H1 (cell line): ENCODE data around the gene OMG. TPM values are rescaled to one million over a fixed set of nuclear protein-coding genes. Genes with fewer than 3 reads are reported as not detected.
"Not testable (repeated sequence)": the region's sequence is repeated elsewhere in the genome, so short reads cannot be mapped to it uniquely, and the experiment has no call there.

Experiments
- CTCF ChIA-PET: fragments of 300-600 bp; sonication (Branson Sonifier 250); formaldehyde crosslinking; loops from one replicate; lab custom pipeline; 2021; ENCODE audit not compliant: partially characterized antibody; lab: Charles Lee
- POLR2A ChIA-PET: fragments of 300-600 bp; sonication (Branson Sonifier 250); formaldehyde crosslinking; loops from one replicate; lab custom pipeline; 2021; ENCODE audit warnings: inconsistent platforms; ENCODE audit not compliant: partially characterized antibody; lab: Charles Lee
- DNase-seq, 2 experiments: peaks; one replicate each; pipeline versions ENCODE4 v3.0.0 to v3.0.0-alpha.2; 2010 to 2022; ENCODE audit warnings: low spot score in 2 of 2, low read depth in 1 of 2, mixed read lengths in 1 of 2
- FAIRE-seq: peaks from 2 replicates; lab custom pipeline; 2011; peaks lifted over from hg19 to GRCh38; lab: Jason Lieb, UNC
- H2AFZ ChIP-seq: 2 replicates; pipeline ENCODE4 v1.8.1; 2012; ENCODE audit warnings: low read length, inconsistent platforms
- H2AK5ac ChIP-seq: 2 replicates; pipeline ENCODE4 v1.6.1; 2013; ENCODE audit warnings: low read depth, low read length
- H2BK120ac ChIP-seq: replicated peaks from 2 replicates; pipeline ENCODE3; 2013; ENCODE audit warnings: low read depth, low read length, inconsistent platforms
- H2BK12ac ChIP-seq: 2 replicates; pipeline ENCODE4 v1.6.1; 2013; ENCODE audit warnings: low read depth, low read length
- H2BK15ac ChIP-seq: 2 replicates; pipeline ENCODE4 v1.6.1; 2013; ENCODE audit warnings: low read length
- H2BK20ac ChIP-seq: 2 replicates; pipeline ENCODE4 v1.6.1; 2013; ENCODE audit warnings: low read length
- H2BK5ac ChIP-seq: 2 replicates; pipeline ENCODE4 v1.6.1; 2013; ENCODE audit warnings: low read depth, low read length
- H3K14ac ChIP-seq: 2 replicates; pipeline ENCODE4 v1.6.1; 2013; ENCODE audit warnings: inconsistent platforms; ENCODE audit not compliant: insufficient read length
- H3K18ac ChIP-seq: 2 replicates; pipeline ENCODE4 v1.6.1; 2013; ENCODE audit warnings: low read length; ENCODE audit errors: extremely low read depth
- H3K23ac ChIP-seq: 2 replicates; pipeline ENCODE4 v1.6.1; 2013; ENCODE audit warnings: inconsistent platforms; ENCODE audit not compliant: insufficient read length
- H3K23me2 ChIP-seq: 2 replicates; pipeline ENCODE4 v1.6.1; 2013; ENCODE audit warnings: low read depth, low read length
- H3K27ac ChIP-seq: 2 replicates; pipeline ENCODE4 v1.6.1; 2011; ENCODE audit warnings: low read depth, low read length, inconsistent platforms
- H3K27me3 ChIP-seq, 4 experiments: replicated peaks in 1 of 4; 1 replicate in 1 of 4; 2 replicates in 3 of 4; pipeline versions ENCODE4 v1.6.1 to v1.8.1; 2011 to 2013; ENCODE audit warnings: low read length in 3 of 4, mild to moderate bottlenecking in 3 of 4, inconsistent platforms in 2 of 4, mixed read lengths in 2 of 4, moderate library complexity in 1 of 4; ENCODE audit not compliant: control insufficient read depth in 3 of 4, insufficient read depth in 3 of 4; ENCODE audit errors: extremely low read depth in 1 of 4
- H3K36me3 ChIP-seq, 4 experiments: 2 replicates each; pipeline versions ENCODE4 v1.6.1 to v1.8.1; 2011 to 2013; ENCODE audit warnings: mild to moderate bottlenecking in 4 of 4, low read length in 3 of 4, moderate library complexity in 2 of 4, control low read depth in 1 of 4, inconsistent platforms in 1 of 4; ENCODE audit not compliant: insufficient read depth in 4 of 4, control insufficient read depth in 2 of 4
- H3K4ac ChIP-seq: replicated peaks from 2 replicates; pipeline ENCODE3; 2013; ENCODE audit warnings: low read length, low read depth, mixed read lengths, inconsistent platforms; ENCODE audit not compliant: insufficient read length
- H3K4me1 ChIP-seq, 4 experiments: replicated peaks in 1 of 4; 1 replicate in 1 of 4; 2 replicates in 3 of 4; pipeline versions ENCODE4 v1.6.1 to v1.8.1; 2011 to 2013; ENCODE audit warnings: low read length in 3 of 4, inconsistent platforms in 2 of 4, mixed read lengths in 1 of 4; ENCODE audit not compliant: insufficient read depth in 4 of 4, control insufficient read depth in 3 of 4
- H3K4me2 ChIP-seq, 2 experiments: 2 replicates each; pipeline versions ENCODE4 v1.6.1 to v1.8.1; 2011 to 2013; ENCODE audit warnings: low read depth in 2 of 2, low read length in 2 of 2, control low read depth in 1 of 2, inconsistent platforms in 1 of 2, mild to moderate bottlenecking in 1 of 2; ENCODE audit not compliant: insufficient read depth in 1 of 2
- H3K4me3 ChIP-seq, 4 experiments: fragments of 200-600, 300-600 bp in 1 of 4; sonication (generic), shearing (Covaris generic), sonication (Bioruptor Twin) in 1 of 4; 2 replicates each; pipeline versions ENCODE4 v1.5.1 to v1.8.1; 2011 to 2016; ENCODE audit warnings: low read length in 4 of 4, low read depth in 3 of 4, control low read depth in 2 of 4, inconsistent platforms in 2 of 4, mild to moderate bottlenecking in 2 of 4, mixed read lengths in 1 of 4, moderate library complexity in 1 of 4; ENCODE audit not compliant: insufficient read depth in 2 of 4; ENCODE audit errors: extremely low read depth in 1 of 4
- H3K56ac ChIP-seq: replicated peaks from 2 replicates; pipeline ENCODE3; 2013; ENCODE audit warnings: low read depth, mild to moderate bottlenecking, mixed read lengths, low read length, inconsistent platforms; ENCODE audit not compliant: insufficient read length
- H3K79me1 ChIP-seq: 2 replicates; pipeline ENCODE4 v1.6.1; 2013; ENCODE audit warnings: low read depth, low read length, control low read depth
- H3K79me2 ChIP-seq, 2 experiments: 2 replicates each; pipeline versions ENCODE4 v1.6.1 to v1.8.1; 2012 to 2013; ENCODE audit warnings: low read length in 2 of 2, mild to moderate bottlenecking in 2 of 2, inconsistent platforms in 1 of 2; ENCODE audit not compliant: insufficient read depth in 2 of 2, control insufficient read depth in 1 of 2
- H3K9ac ChIP-seq, 4 experiments: replicated peaks in 1 of 4; 1 replicate in 1 of 4; 2 replicates in 3 of 4; pipeline versions ENCODE4 v1.6.1 to v1.8.1; 2011 to 2013; ENCODE audit warnings: low read depth in 3 of 4, low read length in 3 of 4, control low read depth in 2 of 4, mild to moderate bottlenecking in 2 of 4, moderate library complexity in 2 of 4, inconsistent platforms in 1 of 4; ENCODE audit errors: extremely low read depth in 1 of 4
- H3K9me3 ChIP-seq, 2 experiments: 2 replicates each; pipeline versions ENCODE4 v1.6.1 to v1.8.1; 2012 to 2013; ENCODE audit warnings: mild to moderate bottlenecking in 2 of 2, moderate library complexity in 2 of 2, control low read depth in 1 of 2, inconsistent platforms in 1 of 2, low read depth in 1 of 2, low read length in 1 of 2, mixed read lengths in 1 of 2; ENCODE audit not compliant: insufficient read depth in 2 of 2
- H4K20me1 ChIP-seq, 2 experiments: replicated peaks in 1 of 2; 2 replicates each; pipeline versions ENCODE3 to v1.8.1; 2011 to 2013; ENCODE audit warnings: inconsistent platforms in 2 of 2, low read length in 2 of 2, mild to moderate bottlenecking in 1 of 2; ENCODE audit not compliant: insufficient read depth in 2 of 2, control insufficient read depth in 1 of 2
- H4K5ac ChIP-seq: 2 replicates; pipeline ENCODE4 v1.6.1; 2013; ENCODE audit warnings: low read length, low read depth, mixed read lengths, inconsistent platforms; ENCODE audit not compliant: insufficient read length
- H4K8ac ChIP-seq: 2 replicates; pipeline ENCODE4 v1.8.0; 2013; ENCODE audit warnings: mild to moderate bottlenecking, moderate library complexity, low read length, inconsistent platforms; ENCODE audit not compliant: insufficient read depth; ENCODE audit errors: extremely low read depth
- H4K91ac ChIP-seq: replicated peaks from 2 replicates; pipeline ENCODE3; 2013; ENCODE audit warnings: low read length, mixed read lengths, inconsistent platforms; ENCODE audit not compliant: insufficient read length
- WGBS, 2 experiments: shearing (Covaris generic) in 1 of 2; methylation state at CpG; one replicate each; pipeline versions ENCODE4 v1.1.6 to v1.1.7; 2013 to 2015; ENCODE audit warnings: low lambda C conversion rate in 2 of 2, mixed read lengths in 2 of 2, inconsistent platforms in 1 of 2, low coverage in 1 of 2, missing lambda C conversion rate in 1 of 2; ENCODE audit not compliant: insufficient replicate concordance in 2 of 2, insufficient coverage in 1 of 2, insufficient read length in 1 of 2; ENCODE audit errors: extremely low coverage in 1 of 2, missing lambda C conversion rate in 1 of 2; 5-methylcytosine and 5-hydroxymethylcytosine counted together
- polyA plus RNA-seq, 7 experiments: library from polyadenylated mRNA; depleted of rRNA in 3 of 7; stranded (reverse) in 5 of 7; unstranded in 2 of 7; fragments of >200 nt in 5 of 7; fragments of 200-250 nt in 2 of 7; gene quantifications; 1 replicate in 5 of 7; 2 replicates in 1 of 7; 4 replicates in 1 of 7; pipeline versions ENCODE4 v1.2.1 to v1.2.3, GENCODE V29; 2011 to 2013; ENCODE audit warnings: missing spikeins in 2 of 7, mixed read lengths in 2 of 7
- total RNA-seq: library from RNA; stranded (reverse); fragmentation: NEBNext Ultra II Directional; extraction: Animal tissue kit (Norgen Biotek cat#: 25700); gene quantifications from 2 replicates; pipeline ENCODE4 v1.2.1, GENCODE V29; 2021

OMG gene
- total and polyA plus RNA-seq, 2 of the 8 experiments (the other 6 are each of a cell fraction or from before 2014, with no cell fraction given): not detected

DNA sequence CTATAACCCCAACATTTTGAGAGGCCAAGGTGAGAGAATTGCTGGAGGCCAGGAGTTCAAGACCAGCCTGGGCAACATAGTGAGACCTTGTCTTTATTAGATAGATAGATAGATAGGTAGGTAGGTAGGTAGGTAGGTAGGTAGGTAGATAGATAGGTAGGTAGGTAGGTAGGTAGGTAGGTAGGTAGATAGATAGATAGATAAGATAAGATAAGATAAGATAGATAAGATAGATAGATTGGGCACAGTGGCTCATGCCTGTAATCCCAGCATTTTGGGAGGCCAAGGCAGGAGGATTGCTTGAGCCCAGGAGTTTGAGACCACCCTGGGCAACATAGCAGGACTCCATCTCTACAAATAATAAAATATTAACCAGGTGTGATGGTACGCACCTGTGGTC lies 34.1 kb downstream of the OMG start:
- H2AFZ ChIP-seq, H2BK120ac ChIP-seq, H4K91ac ChIP-seq, H3K23me2 ChIP-seq, H2BK5ac ChIP-seq, H3K27me3 ChIP-seq, FAIRE-seq, H3K9me3 ChIP-seq, H2AK5ac ChIP-seq, H4K5ac ChIP-seq, H4K20me1 ChIP-seq, H3K4me3 ChIP-seq, POLR2A ChIA-PET, H3K79me1 ChIP-seq, H3K9ac ChIP-seq, DNase-seq, CTCF ChIA-PET, H3K79me2 ChIP-seq, H2BK12ac ChIP-seq, H4K8ac ChIP-seq, H3K4me2 ChIP-seq, H3K18ac ChIP-seq, H3K27ac ChIP-seq, H2BK20ac ChIP-seq, H3K4me1 ChIP-seq, H3K23ac ChIP-seq, H3K56ac ChIP-seq, H2BK15ac ChIP-seq, H3K14ac ChIP-seq, H3K4ac ChIP-seq: not testable (repeated sequence)
- WGBS, 2 experiments: 88% methylated on average over 1 of the region's 1 CpG; no CpG with 5 or more reads in 1 of the 2 experiments
- H3K36me3 ChIP-seq: peaks cover 0 to 13% (median under 1%) of the 10 kb centered on the region in 4 experiments; a peak in 2 of 8 replicates
